WTC11 (cell line): ENCODE data around the gene PLD3.

Experiments used
- E2F1 ChIP-seq: sonication (generic); formaldehyde crosslinking; IDR thresholded peaks from 2 replicates; pipeline ENCODE4 v1.8.0; 2022; ENCODE audit warnings: mild to moderate bottlenecking, missing genetic modification reagents
- KAT7 ChIP-seq: sonication (generic); formaldehyde crosslinking; IDR thresholded peaks from 2 replicates; pipeline ENCODE4 v1.8.1; 2023; ENCODE audit warnings: missing genetic modification reagents, mild to moderate bottlenecking, borderline replicate concordance
- MLX ChIP-seq: sonication (generic); formaldehyde crosslinking; IDR thresholded peaks from 2 replicates; pipeline ENCODE4 v1.8.1; 2023; ENCODE audit warnings: mild to moderate bottlenecking, missing genetic modification reagents, moderate library complexity
- NR1H2 ChIP-seq: sonication (generic); formaldehyde crosslinking; IDR thresholded peaks from 2 replicates; pipeline ENCODE4 v1.9.0; 2021; ENCODE audit warnings: mild to moderate bottlenecking, moderate library complexity, missing genetic modification reagents
- NR3C1 ChIP-seq: sonication (generic); formaldehyde crosslinking; conservative IDR thresholded peaks from 2 replicates; pipeline ENCODE4 v1.8.1; 2023; ENCODE audit warnings: low read depth, mild to moderate bottlenecking, missing genetic modification reagents
- RELA ChIP-seq: sonication (generic); formaldehyde crosslinking; IDR thresholded peaks from 2 replicates; pipeline ENCODE4 v1.8.1; 2022; ENCODE audit warnings: missing genetic modification reagents, mild to moderate bottlenecking, borderline replicate concordance
- ZNF416 ChIP-seq: fragments of 250-450 bp; sonication (Bioruptor Pico); IDR thresholded peaks from 2 replicates; pipeline ENCODE4 v1.9.0; 2021; ENCODE audit warnings: mild to moderate bottlenecking, inconsistent platforms
- TF ChIP-seq, protein P1 (sequence below): sonication (generic); formaldehyde crosslinking; IDR thresholded peaks from 2 replicates; pipeline ENCODE4 v1.8.1; 2022; ENCODE audit warnings: mild to moderate bottlenecking, moderate library complexity, missing genetic modification reagents
- TF ChIP-seq, protein P2 (sequence below): fragments of 250-450 bp; sonication (Bioruptor Pico); IDR thresholded peaks from 2 replicates; pipeline ENCODE4 v1.8.0; 2021; ENCODE audit warnings: mild to moderate bottlenecking
- TF ChIP-seq, protein P3 (sequence below): fragments of 200-600 bp; IDR thresholded peaks from 2 replicates; pipeline ENCODE4 v1.8.0; 2022; ENCODE audit warnings: antibody characterized with exemption

GRCh38 chr19:40388481-40388880 lies 40.0 kb downstream of the PLD3 start:
- TF ChIP-seq, protein P1, sequence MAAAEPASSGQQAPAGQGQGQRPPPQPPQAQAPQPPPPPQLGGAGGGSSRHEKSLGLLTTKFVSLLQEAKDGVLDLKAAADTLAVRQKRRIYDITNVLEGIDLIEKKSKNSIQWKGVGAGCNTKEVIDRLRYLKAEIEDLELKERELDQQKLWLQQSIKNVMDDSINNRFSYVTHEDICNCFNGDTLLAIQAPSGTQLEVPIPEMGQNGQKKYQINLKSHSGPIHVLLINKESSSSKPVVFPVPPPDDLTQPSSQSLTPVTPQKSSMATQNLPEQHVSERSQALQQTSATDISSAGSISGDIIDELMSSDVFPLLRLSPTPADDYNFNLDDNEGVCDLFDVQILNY (CRISPR knock-in tag), result no peak
- TF ChIP-seq, protein P2, sequence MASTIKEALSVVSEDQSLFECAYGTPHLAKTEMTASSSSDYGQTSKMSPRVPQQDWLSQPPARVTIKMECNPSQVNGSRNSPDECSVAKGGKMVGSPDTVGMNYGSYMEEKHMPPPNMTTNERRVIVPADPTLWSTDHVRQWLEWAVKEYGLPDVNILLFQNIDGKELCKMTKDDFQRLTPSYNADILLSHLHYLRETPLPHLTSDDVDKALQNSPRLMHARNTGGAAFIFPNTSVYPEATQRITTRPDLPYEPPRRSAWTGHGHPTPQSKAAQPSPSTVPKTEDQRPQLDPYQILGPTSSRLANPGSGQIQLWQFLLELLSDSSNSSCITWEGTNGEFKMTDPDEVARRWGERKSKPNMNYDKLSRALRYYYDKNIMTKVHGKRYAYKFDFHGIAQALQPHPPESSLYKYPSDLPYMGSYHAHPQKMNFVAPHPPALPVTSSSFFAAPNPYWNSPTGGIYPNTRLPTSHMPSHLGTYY (CRISPR knock-in tag), result no peak
- TF ChIP-seq KAT7 (no peak), ZNF416 (no peak), E2F1 (CRISPR knock-in tag) (no peak), NR1H2 (CRISPR knock-in tag) (no peak), NR3C1 (CRISPR knock-in tag) (no peak), MLX (no peak), RELA (no peak)
- TF ChIP-seq, protein P3, sequence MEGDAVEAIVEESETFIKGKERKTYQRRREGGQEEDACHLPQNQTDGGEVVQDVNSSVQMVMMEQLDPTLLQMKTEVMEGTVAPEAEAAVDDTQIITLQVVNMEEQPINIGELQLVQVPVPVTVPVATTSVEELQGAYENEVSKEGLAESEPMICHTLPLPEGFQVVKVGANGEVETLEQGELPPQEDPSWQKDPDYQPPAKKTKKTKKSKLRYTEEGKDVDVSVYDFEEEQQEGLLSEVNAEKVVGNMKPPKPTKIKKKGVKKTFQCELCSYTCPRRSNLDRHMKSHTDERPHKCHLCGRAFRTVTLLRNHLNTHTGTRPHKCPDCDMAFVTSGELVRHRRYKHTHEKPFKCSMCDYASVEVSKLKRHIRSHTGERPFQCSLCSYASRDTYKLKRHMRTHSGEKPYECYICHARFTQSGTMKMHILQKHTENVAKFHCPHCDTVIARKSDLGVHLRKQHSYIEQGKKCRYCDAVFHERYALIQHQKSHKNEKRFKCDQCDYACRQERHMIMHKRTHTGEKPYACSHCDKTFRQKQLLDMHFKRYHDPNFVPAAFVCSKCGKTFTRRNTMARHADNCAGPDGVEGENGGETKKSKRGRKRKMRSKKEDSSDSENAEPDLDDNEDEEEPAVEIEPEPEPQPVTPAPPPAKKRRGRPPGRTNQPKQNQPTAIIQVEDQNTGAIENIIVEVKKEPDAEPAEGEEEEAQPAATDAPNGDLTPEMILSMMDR, result no peak
